Lower leg skin (tissue), 3 donors: ENCODE results near the gene FLOT1.

Experiments
- CTCF ChIP-seq, 3 donors: fragments of 450-650 bp; IDR thresholded peaks; one replicate each; pipeline ENCODE4 v1.5.1; 2016; ENCODE audit warnings: antibody characterized with exemption in 3 of 3, mild to moderate bottlenecking in 3 of 3, moderate library complexity in 2 of 3
- POLR2A ChIP-seq, 2 donors: fragments of 450-650 bp; IDR thresholded peaks; one replicate each; pipeline ENCODE4 v1.6.1; 2016 to 2017; ENCODE audit warnings: antibody characterized with exemption in 2 of 2, mild to moderate bottlenecking in 1 of 2, moderate library complexity in 1 of 2

GRCh38 chr6:30685157-30686008 is 57.1 kb downstream of the FLOT1 start:
- TF ChIP-seq CTCF (IDR thresholded peaks at IDR 0.05) (no peak), POLR2A (IDR thresholded peaks at IDR 0.05) (no peak)
